ENCODE results near the gene ATPAF1.

- TF ChIP-seq, protein P1, sequence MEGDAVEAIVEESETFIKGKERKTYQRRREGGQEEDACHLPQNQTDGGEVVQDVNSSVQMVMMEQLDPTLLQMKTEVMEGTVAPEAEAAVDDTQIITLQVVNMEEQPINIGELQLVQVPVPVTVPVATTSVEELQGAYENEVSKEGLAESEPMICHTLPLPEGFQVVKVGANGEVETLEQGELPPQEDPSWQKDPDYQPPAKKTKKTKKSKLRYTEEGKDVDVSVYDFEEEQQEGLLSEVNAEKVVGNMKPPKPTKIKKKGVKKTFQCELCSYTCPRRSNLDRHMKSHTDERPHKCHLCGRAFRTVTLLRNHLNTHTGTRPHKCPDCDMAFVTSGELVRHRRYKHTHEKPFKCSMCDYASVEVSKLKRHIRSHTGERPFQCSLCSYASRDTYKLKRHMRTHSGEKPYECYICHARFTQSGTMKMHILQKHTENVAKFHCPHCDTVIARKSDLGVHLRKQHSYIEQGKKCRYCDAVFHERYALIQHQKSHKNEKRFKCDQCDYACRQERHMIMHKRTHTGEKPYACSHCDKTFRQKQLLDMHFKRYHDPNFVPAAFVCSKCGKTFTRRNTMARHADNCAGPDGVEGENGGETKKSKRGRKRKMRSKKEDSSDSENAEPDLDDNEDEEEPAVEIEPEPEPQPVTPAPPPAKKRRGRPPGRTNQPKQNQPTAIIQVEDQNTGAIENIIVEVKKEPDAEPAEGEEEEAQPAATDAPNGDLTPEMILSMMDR (IDR thresholded peaks at IDR 0.05; ENCODE audit: insufficient read depth, low read depth, low read length) = no peak
- TF ChIP-seq EZH2 (IDR thresholded peaks at IDR 0.05; ENCODE audit: insufficient read depth, low read length) = no peak
Measured at GRCh38 chr1:46619656-46620258, 48.4 kb downstream of the ATPAF1 start.
